Measurements from ENCODE around the gene CLDND1. TPM values are rescaled to one million over a fixed set of nuclear protein-coding genes. Genes with fewer than 3 reads are reported as not detected.

The CLDND1 gene
- total RNA-seq, 1 experiment from 2014 or later: 472 TPM

Other genes with a start within 250 kb of the CLDND1 start
- gene OR5H2, start 240.4 kb downstream of the CLDND1 start, total RNA-seq (2021; ENCODE audit: unreplicated experiment): not detected
- not detected for gene OR5K4, start 169.0 kb downstream of the CLDND1 start, total RNA-seq (2021; ENCODE audit: unreplicated experiment)
- gene OR5K3, start 132.2 kb downstream of the CLDND1 start, total RNA-seq (2021; ENCODE audit: unreplicated experiment): not detected
- gene OR5K1, start 59.7 kb downstream of the CLDND1 start, total RNA-seq (2021; ENCODE audit: unreplicated experiment): not detected
- gene OR5K2, start 25.2 kb downstream of the CLDND1 start, total RNA-seq (2021; ENCODE audit: unreplicated experiment): not detected
- gene GPR15, start 9.1 kb upstream of the CLDND1 start, total RNA-seq (2021; ENCODE audit: unreplicated experiment): 1.1 TPM
- gene CPOX, start 70.7 kb upstream of the CLDND1 start, total RNA-seq (2021; ENCODE audit: unreplicated experiment): 353 TPM
- 10.6 TPM for gene ST3GAL6, start 240.4 kb upstream of the CLDND1 start, total RNA-seq (2021; ENCODE audit: unreplicated experiment)